Mucosa of gallbladder (tissue), 1 donor: ENCODE measurements around the gene CXorf49. TPM values are rescaled to one million over a fixed set of nuclear protein-coding genes. Genes with fewer than 3 reads are reported as not detected.

Source experiments
- DNase-seq: peaks from one replicate; pipeline ENCODE4 v3.0.0-alpha.2; 2020; ENCODE audit warnings: low spot score
- total RNA-seq: library from RNA; stranded (reverse); gene quantifications from one replicate; pipeline ENCODE4 v1.2.1, GENCODE V29; 2021
- donor health status: DM: no; HTN: no; CAD: no.

CXorf49 gene
- total RNA-seq, 1 donor from 2014 or later: not detected

GRCh38 chrX:71671938-71672337, 46.1 kb downstream of the CXorf49 start:
- DNase-seq: peak; percentile 5

- peak; percentile 6 for DNase-seq
Observed at GRCh38 chrX:71671043-71671780, 46.9 kb downstream of the CXorf49 start.

DNA sequence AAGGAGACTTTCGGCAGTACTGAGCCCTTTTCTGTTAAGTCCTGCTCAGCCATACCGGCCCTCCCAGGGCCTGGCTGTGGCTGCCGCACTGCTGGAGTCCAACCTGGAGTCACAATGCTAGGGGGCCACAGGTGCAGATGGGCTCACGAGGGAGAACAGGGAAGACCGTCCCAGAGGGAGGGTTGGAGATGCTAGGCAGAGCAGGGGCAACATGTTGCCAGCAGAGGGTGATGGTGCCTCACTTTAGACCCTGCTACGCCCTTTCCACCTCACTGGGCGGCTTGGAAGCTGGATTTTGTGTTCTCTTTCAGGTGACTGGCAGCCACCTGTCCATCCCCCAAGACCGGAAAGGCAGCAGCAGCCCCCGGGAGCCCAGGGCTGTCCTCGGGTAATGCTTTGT, 48.1 kb downstream of the CXorf49 start:
- peak; percentile 10 for DNase-seq

- DNase-seq: peak; percentile 4
Observed at GRCh38 chrX:71669492-71669891, 48.6 kb downstream of the CXorf49 start.

DNA sequence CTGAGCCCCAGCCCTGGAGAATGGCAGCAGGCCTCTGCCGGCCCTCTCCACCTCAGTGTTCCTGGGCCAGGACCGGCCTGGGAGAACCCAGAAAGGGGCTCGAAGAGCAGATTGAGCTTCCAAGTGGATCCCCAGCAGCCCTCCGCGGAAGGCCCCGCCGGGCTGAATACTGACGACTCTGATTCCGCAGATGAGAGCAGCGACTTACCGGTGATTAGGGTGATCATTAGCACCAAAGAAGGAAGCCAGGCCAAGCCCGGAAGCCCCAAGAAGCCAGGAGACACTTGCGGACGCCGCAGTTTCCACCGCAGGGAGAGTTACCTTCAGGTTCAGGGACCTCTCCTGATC, 49.9 kb downstream of the CXorf49 start:
- peak; percentile 6 for DNase-seq

GRCh38 chrX:71667328-71668247, 50.5 kb downstream of the CXorf49 start, which contains the start of gene LOC101059915:
Gene LOC101059915, plus strand, starts transcription at chrX:71667546.
- DNase-seq: peak; percentile 9

DNA sequence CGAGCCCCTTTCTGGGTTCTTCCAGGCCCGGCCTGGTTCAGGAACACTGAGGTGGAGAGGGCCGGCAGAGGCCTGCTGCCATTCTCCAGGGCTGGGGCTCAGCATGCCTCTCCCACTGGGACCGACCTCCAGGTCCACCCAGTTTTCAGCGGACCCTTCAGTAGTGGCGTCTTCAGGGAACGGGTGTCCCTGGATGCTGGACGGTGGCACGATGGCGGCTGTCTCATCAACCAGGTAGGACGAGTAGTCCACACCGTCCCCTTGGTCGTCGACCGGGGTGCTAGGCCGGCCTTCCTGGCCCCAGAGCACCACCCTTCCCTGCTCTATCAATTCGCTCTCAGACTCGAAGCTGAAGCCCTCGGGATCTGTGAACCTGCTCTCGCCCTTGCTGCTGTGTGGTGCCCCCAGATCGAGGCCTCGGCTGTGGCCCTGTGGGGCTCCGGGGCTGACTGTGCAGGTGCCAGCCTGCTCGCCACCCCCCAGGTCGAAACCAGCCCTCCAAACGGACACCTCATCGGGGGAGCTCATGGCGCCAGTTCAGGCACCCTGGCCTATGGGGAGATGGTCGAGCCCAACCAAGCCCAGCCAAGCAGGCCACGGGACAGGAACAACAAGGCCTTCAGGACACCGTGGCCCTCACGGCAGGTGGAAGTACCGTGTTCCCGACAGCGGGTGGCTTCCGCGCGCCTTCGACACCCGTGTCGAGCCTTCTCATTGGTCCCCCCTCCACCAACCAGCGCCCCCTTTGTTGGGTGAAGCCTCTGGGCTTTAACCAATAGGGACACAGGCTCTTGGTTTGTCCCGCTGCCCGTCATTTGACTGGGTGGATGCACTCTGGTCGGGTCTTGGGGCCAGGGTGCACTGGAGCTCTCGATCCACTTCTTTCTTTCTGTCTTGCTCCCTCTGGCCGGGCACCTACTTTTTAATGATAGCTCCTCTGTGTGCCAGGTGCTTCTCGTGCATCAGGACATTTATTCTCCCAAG, 51.6 kb downstream of the CXorf49 start:
- DNase-seq: peak; percentile 8

GRCh38 chrX:71665747-71666146, 52.3 kb downstream of the CXorf49 start:
- peak; percentile 6 for DNase-seq

DNA sequence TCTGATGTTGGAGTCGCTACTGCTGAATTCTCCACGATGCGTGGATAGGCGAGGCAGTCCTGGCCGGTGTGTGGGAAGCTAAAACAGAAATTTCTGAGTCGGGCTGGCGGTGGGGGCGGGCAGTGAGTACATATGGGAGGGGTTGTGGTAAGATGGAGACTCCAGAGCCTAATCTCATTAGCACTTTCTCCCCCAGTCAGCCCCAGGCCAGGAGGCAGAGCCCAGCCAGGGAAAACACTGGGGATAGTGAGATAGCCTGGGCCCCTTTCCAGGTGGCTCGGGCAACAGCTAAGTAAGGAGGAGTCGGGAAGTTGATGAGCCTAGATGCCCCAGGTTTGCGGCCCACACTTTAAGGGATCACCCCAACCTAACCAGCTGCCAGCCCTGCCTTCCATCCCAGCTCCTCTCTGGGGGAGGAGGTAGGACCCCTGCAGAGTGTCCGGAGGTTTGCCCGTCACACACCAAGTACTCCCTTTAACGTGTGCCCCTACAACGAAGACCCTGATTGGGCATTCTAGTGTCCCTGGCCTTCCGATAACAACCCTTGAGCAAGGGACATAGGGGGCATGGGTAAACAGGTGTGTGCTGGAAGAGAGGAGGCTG, 53.1 kb downstream of the CXorf49 start:
- DNase-seq: peak; percentile 8

Other genes with a start within 250 kb of the CXorf49 start
- 139 TPM for gene OGT, start 185.2 kb downstream of the CXorf49 start, total RNA-seq
- gene GCNA, start 139.8 kb downstream of the CXorf49 start, total RNA-seq: 2.0 TPM
- 1.5 TPM for gene CXCR3, start 99.8 kb downstream of the CXorf49 start, total RNA-seq
- gene CXorf49B, start 45.1 kb upstream of the CXorf49 start, total RNA-seq: not detected
- 13.6 TPM for gene NHSL2, start 192.6 kb upstream of the CXorf49 start, total RNA-seq